GM19099 (cell line): ENCODE measurements around the gene MYL9.

Experiments
- POLR2A ChIP-seq: IDR thresholded peaks from 3 replicates; pipeline ENCODE4 v1.6.1; 2011; ENCODE audit warnings: low read depth; ENCODE audit not compliant: insufficient read length; ENCODE audit errors: extremely low read depth

MYL9 gene

DNA sequence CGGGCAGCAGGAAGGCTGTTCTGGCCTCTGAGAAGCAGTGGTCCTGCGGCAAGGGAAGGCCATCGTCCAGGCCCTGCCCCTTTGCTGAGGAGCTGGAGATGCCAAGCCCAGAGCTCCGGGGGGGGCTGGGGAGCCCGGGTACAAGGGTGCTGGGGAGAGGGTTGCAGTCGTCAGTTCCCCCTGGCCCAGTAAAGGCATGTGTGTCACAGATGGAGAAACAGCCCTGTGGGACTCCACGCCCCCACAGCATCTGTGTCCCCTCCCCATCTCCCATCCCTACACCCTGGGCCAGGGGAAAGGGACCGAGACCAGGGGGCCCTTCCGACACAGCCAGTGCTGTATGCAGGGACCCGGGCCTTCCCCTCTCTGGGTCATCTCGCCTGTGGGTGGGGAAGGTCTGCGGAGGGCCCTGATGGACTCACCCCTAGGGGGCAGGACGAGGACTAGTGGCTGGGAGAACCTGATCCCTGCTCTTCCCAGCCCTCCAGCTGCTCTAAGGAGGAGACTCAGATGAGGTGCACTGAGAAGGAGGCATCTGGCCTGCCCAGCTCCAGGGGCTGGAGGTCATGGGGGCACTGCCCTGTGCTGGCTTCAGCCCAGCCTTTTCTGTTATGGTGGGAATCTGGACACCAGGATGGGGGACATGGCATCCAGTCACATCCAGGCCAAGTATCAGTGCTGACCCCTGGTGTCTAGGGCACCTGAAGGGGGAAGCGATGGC lies 609 bp downstream of the MYL9 start:
- no peak for TF ChIP-seq POLR2A

DNA sequence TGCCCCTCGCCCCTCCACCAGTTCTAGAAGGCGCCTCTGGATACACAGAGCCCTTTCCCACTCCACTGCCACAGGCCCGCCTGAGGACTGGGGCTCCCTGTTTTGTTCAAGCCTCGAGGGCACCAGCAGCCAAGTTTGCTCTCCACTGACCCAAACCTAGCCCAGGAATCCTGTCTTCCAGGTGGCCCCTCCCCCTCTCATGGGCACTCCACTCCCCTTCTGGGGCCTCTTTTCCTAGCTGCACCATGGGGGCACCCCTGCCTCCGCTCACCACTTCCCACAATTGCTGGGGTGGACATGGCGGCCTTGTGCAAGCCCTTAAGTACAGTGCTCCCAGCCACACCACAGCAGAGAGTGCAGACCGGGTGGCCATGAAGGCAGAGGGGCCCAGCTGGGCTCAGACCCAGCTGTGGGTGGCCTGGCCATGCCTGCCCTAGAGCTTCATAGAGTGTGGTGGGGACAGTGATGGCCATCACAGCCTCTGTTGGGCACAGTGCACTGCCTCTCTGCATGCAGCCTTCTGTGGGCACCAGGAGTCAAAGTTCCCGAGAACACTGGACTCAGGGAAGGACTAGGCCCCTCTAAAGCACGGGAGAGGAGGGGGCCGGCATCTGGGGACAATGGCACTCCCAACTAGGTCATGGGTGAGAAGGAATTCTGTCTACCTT lies 1.3 kb downstream of the MYL9 start:
- TF ChIP-seq POLR2A: no peak

DNA sequence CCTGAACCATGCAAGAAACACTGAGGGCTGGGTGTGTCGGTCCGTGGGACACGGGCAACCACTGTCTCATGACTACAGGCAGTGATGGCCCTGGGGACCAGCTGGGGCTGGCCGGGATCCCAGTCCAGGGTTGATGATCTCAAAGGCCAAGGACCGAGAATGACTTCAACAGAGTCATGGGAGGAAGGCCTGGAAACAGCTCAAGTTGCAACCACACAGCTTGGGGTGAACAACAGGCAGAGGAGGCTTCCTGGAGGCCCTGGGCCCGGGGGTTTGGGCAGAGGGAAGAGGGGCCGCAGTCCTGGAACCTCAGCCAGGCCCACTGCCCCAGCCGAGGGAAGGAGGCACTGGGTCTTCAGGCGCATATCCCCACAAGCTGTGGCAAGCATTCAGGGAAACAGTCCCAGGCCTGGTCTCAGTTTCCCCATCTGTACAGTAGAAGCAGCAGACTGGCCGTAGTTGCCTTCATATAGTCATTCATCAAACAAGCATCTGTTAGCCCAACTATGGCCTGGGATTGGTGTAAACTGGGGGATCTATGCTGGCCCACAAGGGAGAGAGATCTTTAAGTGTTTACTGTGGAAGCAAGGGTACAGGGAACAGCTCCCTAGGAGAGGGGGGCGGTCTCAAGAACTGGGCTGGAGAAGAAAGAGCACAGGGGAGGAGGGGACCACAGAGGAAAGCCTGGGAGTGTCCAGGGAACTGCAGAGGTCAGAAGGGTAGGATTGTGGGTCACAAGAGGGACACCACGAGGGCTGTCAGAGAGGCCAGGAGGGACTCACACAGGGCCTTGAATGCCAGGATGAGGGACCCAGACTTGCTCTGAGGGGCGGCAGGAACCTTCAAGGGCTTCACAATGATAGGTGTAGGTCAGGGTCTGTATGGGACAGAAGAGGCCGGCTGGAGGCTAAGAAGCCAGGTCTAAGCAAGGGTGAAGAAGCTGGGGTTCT lies 2.1 kb downstream of the MYL9 start:
- no peak for TF ChIP-seq POLR2A

DNA sequence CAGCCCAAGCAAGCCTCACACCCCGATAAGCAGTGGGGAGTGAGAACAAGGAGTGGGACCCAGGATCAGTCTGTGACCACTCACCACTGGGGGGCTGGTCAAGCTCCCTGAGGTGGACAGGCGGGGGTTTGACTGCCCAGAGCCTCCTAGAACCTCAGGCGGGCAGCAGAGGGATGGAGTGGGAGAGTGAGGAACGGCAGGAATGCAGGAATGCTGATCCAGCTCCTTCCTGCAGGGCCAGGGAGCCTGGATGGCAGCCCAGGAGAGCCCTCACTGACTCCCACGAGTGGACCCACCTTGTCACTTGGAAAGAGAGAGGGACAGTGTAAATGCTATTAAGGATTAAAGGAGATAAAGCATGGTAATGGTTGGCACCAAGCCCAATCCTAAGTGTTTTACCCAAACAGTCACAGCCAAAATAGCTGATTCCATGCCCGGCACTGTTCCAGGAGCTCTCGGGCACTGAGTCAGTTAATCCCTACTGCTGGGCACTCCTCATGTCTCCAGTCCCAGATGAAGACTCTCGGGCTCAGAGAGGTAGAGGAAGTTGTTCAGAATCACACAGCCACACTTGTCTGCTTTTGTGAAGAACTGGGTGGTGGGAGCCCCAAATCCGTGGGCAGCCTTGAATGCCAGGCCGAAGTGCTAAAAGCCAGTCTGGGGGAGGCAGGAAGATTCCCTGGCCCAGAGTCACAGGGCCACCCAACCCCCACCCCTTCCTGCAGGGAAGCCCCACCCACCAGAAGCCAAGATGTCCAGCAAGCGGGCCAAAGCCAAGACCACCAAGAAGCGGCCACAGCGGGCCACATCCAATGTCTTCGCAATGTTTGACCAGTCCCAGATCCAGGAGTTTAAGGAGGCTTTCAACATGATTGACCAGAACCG lies 3.1 kb downstream of the MYL9 start:
- TF ChIP-seq POLR2A: no peak

DNA sequence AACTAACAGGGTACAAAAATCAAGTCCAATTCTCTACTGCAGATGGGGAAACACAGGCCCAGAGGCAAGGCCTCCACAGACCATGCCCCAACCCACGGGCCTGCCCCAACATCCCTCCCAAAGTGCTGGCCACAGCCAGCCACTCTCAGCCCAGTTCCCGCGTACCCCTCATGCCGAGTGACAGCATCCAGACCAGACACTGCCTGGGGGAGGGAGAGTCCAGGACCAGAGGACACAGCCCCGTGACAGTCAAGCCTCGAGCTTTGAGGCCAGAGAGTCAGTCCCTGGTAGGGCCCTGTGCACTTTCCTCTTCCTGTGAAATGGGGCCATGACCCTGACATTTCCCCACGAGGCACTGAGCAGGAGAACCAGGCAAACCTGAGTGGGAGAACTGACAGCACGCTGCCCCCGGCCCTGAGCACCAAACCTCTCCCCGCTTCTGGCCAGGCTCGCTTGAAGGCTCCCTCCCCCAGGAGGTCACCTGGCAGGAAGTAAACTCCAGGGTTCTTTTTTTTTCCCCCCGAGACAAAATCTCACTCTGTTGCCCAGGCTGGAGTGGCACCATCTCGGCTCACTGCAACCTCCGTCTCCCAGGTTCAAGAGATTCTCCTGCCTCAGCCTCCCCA lies 4.9 kb downstream of the MYL9 start:
- no peak for TF ChIP-seq POLR2A

DNA sequence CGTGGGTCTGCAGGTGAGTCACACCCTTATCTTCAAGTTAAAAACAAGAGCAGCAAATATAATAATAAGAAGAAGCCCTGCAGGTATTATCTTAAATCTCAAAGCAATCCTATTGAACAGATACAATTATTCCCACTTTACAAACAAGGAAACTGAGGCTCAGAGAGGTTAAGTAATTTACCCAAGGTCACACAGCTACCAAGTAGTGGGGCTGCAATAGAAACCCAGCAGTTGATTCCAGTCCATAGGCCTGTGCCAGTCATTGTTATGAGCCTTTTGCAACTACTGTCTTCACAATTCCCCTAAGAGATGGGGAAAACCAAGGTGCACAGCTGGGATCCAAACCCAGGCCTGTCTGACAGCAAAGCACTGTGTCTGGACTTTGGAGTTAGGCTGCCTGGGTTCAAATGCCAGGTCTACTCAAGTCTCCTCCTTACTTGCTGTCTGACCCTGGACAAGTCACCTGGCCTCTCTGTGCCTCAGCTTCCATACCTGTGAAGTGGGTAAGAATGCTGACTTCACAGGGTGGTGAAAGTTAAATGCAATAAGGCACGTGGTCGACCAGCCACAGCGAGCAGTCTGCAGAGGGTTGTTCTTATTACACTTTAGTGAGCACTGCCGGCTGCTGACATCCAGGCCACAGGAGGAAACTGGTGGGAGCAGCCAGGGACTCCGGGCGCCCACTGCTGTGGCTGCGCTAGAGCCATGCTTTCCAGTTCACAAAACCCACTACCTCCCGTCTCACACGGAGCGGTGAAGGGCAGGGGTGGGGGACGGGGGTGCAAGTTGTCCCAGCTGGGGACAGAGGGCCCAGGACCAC lies 6.1 kb downstream of the MYL9 start:
- TF ChIP-seq POLR2A: no peak

DNA sequence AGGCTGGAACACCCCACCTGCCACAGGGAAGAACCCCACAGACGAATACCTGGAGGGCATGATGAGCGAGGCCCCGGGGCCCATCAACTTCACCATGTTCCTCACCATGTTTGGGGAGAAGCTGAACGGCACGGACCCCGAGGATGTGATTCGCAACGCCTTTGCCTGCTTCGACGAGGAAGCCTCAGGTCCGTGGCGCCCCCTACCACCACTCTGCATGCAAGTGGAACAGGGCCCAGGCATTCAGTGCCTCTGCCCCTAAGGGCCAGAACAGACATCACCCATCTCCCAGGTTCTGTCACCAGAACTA lies 6.6 kb downstream of the MYL9 start:
- TF ChIP-seq POLR2A: no peak

DNA sequence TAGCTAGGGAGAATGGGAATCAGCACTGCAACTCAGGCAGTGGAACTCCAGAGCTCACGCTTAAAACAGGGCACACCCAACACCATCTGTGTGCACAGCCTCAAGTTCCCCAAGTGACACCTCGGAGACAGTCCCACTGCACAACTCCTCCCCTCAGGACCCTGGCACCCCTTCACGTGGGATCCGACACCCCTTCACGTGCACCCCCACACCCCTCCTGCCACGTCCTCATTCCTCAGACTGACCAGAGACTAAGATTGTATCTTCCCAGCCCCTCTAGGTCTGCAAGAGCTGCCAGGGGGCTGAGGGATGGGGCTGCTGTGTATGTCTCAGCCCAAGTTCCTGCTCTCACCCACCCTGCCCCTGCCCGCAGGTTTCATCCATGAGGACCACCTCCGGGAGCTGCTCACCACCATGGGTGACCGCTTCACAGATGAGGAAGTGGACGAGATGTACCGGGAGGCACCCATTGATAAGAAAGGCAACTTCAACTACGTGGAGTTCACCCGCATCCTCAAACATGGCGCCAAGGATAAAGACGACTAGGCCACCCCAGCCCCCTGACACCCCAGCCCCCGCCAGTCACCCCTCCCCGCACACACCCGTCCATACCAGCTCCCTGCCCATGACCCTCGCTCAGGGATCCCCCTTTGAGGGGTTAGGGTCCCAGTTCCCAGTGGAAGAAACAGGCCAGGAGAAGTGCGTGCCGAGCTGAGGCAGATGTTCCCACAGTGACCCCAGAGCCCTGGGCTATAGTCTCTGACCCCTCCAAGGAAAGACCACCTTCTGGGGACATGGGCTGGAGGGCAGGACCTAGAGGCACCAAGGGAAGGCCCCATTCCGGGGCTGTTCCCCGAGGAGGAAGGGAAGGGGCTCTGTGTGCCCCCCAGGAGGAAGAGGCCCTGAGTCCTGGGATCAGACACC lies 7.6 kb downstream of the MYL9 start:
- TF ChIP-seq POLR2A: no peak

DNA sequence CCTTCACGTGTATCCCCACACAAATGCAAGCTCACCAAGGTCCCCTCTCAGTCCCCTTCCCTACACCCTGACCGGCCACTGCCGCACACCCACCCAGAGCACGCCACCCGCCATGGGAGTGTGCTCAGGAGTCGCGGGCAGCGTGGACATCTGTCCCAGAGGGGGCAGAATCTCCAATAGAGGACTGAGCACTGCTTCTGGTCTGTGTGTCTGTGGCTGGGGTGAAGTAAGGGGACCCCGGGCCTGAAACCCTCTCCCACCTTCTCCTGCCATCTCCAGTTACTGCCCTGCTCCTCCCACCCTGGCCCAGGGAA lies 8.3 kb downstream of the MYL9 start:
- no peak for TF ChIP-seq POLR2A

DNA sequence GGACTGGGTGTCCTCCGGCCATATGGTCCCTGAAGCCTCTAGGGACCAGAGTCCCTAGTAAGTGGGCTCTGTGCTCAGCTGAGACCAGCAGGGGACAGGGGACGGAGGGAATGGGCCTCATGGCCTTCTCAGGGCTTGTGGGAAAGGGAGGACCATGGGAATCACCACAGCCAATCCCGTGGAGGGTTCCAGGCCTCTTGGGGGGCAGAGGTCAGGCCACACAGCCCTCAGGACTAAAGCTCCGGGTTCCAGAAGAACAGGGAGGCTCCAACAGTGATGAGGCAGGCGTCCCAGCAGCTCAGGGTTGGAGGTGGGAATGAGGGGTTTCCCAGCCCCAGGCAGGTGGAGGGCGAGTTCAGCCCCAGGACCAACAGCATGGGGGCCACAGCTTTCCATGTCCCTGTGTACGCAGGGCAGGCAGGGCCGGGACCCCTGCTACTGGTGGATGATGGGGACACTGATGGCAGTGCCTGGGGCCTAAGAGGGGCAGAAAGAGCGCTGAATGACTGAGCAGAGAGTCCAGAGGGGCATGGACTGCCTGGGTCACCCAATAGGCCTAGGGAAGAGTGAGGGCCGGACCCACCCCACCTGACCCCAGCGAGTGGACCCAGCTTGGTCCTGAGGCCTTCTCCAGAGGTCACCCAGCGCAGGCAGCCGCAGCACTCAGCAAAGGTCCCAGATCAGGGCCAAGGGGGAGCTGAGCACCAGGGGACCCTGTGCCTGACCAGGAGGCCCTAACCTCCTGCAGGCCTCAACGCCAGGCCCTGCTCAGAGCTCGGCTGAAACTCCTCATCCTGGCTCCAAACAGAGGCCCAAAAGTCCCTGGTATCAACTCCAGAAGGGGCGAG lies 8.8 kb downstream of the MYL9 start:
- TF ChIP-seq POLR2A: no peak

DNA sequence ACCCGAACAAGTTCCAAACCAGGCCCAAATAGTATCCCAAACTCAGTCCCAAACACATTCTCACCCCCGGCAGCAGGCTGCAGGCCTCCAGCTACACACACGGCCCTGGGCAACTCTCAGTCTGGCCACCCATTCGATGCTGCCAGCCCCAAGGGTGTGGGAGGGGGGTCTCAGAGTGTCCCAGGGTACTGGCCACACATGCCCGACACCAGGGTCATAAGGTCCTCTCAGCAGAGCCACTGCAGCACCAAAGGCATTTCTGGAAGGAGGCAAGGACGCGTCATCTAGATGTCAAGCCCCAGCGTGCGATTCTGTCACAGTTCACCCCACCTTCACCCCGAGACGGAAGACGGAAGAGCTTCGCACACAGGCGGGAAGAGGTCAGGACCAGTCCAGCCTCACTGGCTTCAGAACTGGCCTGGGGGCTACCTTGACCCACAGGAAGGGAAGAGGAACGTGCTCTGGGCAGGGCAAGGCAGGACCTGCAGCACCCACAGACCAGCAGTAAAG lies 9.5 kb downstream of the MYL9 start:
- TF ChIP-seq POLR2A: no peak

DNA sequence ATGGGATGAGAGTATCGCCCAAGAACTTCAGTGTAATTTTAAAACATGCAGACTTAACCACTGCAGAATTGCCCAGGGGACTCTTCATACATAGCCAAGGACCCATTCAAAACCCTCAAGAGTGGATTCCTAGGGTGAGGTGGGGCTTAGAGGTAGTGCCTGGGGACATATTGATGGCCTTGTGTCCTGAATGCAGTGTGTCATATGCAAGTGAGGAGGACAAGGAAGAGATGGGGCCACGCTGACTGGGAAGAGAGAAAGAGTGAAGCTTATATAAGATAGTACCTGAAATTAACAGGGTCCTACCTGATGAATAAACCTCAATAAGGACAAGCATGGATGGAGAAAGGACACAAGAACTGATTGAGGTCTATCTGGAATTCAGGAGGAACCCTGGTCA lies 13.9 kb downstream of the MYL9 start:
- TF ChIP-seq POLR2A: no peak
